HepG2 (cell line): Measurements from ENCODE around the gene ARHGDIG.

Experiments used
- EED ChIP-seq: sonication (generic); formaldehyde crosslinking; IDR thresholded peaks from 2 replicates; pipeline ENCODE4 v1.5.0; 2020; ENCODE audit warnings: mild to moderate bottlenecking, missing genetic modification reagents
- EP300 ChIP-seq, 3 experiments: sonication (generic) in 1 of 3; formaldehyde crosslinking in 1 of 3; IDR thresholded peaks; 2 replicates each; pipeline versions ENCODE4 v1.5.1 to v1.6.1; 2011 to 2020; ENCODE audit warnings: low read depth in 2 of 3, low read length in 2 of 3, borderline replicate concordance in 1 of 3, improper control_type of control experiment in 1 of 3, mild to moderate bottlenecking in 1 of 3, missing genetic modification reagents in 1 of 3, moderate library complexity in 1 of 3
- NR2C2 ChIP-seq: sonication (generic); formaldehyde crosslinking; IDR thresholded peaks from 2 replicates; pipeline ENCODE4 v1.4.0; 2020; ENCODE audit warnings: missing genetic modification reagents, mild to moderate bottlenecking, moderate library complexity, borderline replicate concordance
- SMC3 ChIP-seq: IDR thresholded peaks from 2 replicates; pipeline ENCODE4 v1.6.1; 2011; ENCODE audit warnings: low read length, improper control_type of control experiment
- SP1 ChIP-seq, 2 experiments: fragments of 450-650 bp in 1 of 2; sonication (generic) in 1 of 2; formaldehyde crosslinking in 1 of 2; IDR thresholded peaks; 2 replicates each; pipeline versions ENCODE4 v1.4.0 to v1.6.1; 2016 to 2020; ENCODE audit warnings: missing genetic modification reagents in 1 of 2
- TCF12 ChIP-seq, 2 experiments: fragments of 450-650 bp in 1 of 2; sonication (generic) in 1 of 2; formaldehyde crosslinking in 1 of 2; IDR thresholded peaks; 2 replicates each; pipeline versions ENCODE4 v1.6.1 to v1.8.0; 2017 to 2022; ENCODE audit warnings: antibody characterized with exemption in 1 of 2, mild to moderate bottlenecking in 1 of 2, missing genetic modification reagents in 1 of 2, moderate library complexity in 1 of 2
- ZNF24 ChIP-seq: fragments of 450-650 bp; IDR thresholded peaks from 2 replicates; pipeline ENCODE4 v1.6.1; 2017; ENCODE audit warnings: antibody characterized with exemption, mild to moderate bottlenecking
- ZNF550 ChIP-seq: sonication (generic); formaldehyde crosslinking; IDR thresholded peaks from 2 replicates; pipeline ENCODE4 v1.4.0; 2020; ENCODE audit warnings: mild to moderate bottlenecking, missing genetic modification reagents, borderline replicate concordance
- ZNF782 ChIP-seq: sonication (generic); formaldehyde crosslinking; IDR thresholded peaks from 2 replicates; pipeline ENCODE4 v1.4.0; 2020; ENCODE audit warnings: missing genetic modification reagents, mild to moderate bottlenecking, borderline replicate concordance
- TF ChIP-seq, protein P1 (sequence below): sonication (generic); formaldehyde crosslinking; IDR thresholded peaks from 2 replicates; pipeline ENCODE4 v1.5.0; 2020; ENCODE audit warnings: mild to moderate bottlenecking, low read depth, missing genetic modification reagents, borderline replicate concordance
- TF ChIP-seq, protein P2 (sequence below): sonication (generic); formaldehyde crosslinking; IDR thresholded peaks from 2 replicates; pipeline ENCODE4 v1.5.0; 2020; ENCODE audit warnings: mild to moderate bottlenecking, missing genetic modification reagents, moderate library complexity
- TF ChIP-seq, protein P3 (sequence below): IDR thresholded peaks from 2 replicates; pipeline ENCODE4 v1.6.1; 2012; ENCODE audit warnings: low read length, improper control_type of control experiment

DNA sequence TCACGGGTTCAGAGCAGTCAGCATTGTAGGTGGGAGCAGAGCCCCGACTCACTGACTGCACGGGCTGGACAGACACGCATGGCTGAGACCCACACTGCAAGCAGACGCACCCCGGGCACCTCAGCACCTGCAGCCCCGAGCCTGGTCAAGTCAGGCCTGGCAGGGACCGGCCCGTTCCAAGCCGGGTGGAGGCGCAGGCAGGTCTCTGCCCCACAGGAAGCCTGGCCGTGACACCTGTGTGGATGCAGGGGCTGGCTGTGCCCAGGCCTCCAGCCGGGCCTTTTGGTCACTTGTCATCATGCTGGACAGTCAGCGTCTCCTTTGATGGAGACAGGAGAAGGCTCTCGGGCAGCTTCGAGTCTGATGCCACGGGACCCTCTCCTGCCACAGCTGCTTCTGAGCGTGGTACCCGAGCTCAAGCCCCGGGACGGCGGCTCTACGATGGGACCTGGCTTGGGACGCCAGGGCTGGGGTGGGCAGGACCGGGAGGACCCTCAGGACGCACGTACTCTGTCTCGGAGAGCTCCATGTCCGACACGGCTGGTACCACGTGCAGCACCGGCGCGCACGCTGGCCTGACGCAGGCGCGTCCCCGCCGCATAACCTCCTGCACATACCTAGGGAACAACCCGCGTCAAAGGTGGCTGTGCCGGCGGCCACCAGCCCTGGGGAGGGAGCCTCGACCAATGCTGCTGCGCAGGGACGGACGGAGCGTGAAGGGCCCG, 10.5 kb downstream of the ARHGDIG start:
- no peak for TF ChIP-seq EED (CRISPR knock-in tag)
- TF ChIP-seq EP300 (IDR thresholded peaks at IDR 0.05; ENCODE audit: low read depth in 2 of 2, low read length in 2 of 2), result no peak
- TF ChIP-seq EP300 (CRISPR knock-in tag; IDR thresholded peaks at IDR 0.05; ENCODE audit: borderline replicate concordance), result no peak
- TF ChIP-seq, protein P1, sequence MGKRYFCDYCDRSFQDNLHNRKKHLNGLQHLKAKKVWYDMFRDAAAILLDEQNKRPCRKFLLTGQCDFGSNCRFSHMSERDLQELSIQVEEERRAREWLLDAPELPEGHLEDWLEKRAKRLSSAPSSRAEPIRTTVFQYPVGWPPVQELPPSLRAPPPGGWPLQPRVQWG (CRISPR knock-in tag), result no peak
- TF ChIP-seq, protein P2, sequence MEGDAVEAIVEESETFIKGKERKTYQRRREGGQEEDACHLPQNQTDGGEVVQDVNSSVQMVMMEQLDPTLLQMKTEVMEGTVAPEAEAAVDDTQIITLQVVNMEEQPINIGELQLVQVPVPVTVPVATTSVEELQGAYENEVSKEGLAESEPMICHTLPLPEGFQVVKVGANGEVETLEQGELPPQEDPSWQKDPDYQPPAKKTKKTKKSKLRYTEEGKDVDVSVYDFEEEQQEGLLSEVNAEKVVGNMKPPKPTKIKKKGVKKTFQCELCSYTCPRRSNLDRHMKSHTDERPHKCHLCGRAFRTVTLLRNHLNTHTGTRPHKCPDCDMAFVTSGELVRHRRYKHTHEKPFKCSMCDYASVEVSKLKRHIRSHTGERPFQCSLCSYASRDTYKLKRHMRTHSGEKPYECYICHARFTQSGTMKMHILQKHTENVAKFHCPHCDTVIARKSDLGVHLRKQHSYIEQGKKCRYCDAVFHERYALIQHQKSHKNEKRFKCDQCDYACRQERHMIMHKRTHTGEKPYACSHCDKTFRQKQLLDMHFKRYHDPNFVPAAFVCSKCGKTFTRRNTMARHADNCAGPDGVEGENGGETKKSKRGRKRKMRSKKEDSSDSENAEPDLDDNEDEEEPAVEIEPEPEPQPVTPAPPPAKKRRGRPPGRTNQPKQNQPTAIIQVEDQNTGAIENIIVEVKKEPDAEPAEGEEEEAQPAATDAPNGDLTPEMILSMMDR (CRISPR knock-in tag), result no peak
- no peak for TF ChIP-seq NR2C2 (CRISPR knock-in tag)
- no peak for TF ChIP-seq ZNF782 (CRISPR knock-in tag)
- no peak for TF ChIP-seq SP1 (IDR thresholded peaks at IDR 0.05)
- TF ChIP-seq SP1 (CRISPR knock-in tag; IDR thresholded peaks at IDR 0.05), result no peak
- no peak for TF ChIP-seq ZNF24
- TF ChIP-seq, protein P3, sequence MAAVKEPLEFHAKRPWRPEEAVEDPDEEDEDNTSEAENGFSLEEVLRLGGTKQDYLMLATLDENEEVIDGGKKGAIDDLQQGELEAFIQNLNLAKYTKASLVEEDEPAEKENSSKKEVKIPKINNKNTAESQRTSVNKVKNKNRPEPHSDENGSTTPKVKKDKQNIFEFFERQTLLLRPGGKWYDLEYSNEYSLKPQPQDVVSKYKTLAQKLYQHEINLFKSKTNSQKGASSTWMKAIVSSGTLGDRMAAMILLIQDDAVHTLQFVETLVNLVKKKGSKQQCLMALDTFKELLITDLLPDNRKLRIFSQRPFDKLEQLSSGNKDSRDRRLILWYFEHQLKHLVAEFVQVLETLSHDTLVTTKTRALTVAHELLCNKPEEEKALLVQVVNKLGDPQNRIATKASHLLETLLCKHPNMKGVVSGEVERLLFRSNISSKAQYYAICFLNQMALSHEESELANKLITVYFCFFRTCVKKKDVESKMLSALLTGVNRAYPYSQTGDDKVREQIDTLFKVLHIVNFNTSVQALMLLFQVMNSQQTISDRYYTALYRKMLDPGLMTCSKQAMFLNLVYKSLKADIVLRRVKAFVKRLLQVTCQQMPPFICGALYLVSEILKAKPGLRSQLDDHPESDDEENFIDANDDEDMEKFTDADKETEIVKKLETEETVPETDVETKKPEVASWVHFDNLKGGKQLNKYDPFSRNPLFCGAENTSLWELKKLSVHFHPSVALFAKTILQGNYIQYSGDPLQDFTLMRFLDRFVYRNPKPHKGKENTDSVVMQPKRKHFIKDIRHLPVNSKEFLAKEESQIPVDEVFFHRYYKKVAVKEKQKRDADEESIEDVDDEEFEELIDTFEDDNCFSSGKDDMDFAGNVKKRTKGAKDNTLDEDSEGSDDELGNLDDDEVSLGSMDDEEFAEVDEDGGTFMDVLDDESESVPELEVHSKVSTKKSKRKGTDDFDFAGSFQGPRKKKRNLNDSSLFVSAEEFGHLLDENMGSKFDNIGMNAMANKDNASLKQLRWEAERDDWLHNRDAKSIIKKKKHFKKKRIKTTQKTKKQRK, result no peak
- no peak for TF ChIP-seq TCF12 (IDR thresholded peaks at IDR 0.05)
- no peak for TF ChIP-seq TCF12 (CRISPR knock-in tag; IDR thresholded peaks at IDR 0.05)
- no peak for TF ChIP-seq ZNF550 (CRISPR knock-in tag)
- TF ChIP-seq SMC3, result no peak
